ENCODE data around the gene PIK3C2A.
"Not testable (repeated sequence)": the region's sequence is repeated elsewhere in the genome, so short reads cannot be mapped to it uniquely, and the experiment has no call there.

Gene PIK3C2A, protein sequence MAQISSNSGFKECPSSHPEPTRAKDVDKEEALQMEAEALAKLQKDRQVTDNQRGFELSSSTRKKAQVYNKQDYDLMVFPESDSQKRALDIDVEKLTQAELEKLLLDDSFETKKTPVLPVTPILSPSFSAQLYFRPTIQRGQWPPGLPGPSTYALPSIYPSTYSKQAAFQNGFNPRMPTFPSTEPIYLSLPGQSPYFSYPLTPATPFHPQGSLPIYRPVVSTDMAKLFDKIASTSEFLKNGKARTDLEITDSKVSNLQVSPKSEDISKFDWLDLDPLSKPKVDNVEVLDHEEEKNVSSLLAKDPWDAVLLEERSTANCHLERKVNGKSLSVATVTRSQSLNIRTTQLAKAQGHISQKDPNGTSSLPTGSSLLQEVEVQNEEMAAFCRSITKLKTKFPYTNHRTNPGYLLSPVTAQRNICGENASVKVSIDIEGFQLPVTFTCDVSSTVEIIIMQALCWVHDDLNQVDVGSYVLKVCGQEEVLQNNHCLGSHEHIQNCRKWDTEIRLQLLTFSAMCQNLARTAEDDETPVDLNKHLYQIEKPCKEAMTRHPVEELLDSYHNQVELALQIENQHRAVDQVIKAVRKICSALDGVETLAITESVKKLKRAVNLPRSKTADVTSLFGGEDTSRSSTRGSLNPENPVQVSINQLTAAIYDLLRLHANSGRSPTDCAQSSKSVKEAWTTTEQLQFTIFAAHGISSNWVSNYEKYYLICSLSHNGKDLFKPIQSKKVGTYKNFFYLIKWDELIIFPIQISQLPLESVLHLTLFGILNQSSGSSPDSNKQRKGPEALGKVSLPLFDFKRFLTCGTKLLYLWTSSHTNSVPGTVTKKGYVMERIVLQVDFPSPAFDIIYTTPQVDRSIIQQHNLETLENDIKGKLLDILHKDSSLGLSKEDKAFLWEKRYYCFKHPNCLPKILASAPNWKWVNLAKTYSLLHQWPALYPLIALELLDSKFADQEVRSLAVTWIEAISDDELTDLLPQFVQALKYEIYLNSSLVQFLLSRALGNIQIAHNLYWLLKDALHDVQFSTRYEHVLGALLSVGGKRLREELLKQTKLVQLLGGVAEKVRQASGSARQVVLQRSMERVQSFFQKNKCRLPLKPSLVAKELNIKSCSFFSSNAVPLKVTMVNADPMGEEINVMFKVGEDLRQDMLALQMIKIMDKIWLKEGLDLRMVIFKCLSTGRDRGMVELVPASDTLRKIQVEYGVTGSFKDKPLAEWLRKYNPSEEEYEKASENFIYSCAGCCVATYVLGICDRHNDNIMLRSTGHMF (N-terminal part only)

DNA sequence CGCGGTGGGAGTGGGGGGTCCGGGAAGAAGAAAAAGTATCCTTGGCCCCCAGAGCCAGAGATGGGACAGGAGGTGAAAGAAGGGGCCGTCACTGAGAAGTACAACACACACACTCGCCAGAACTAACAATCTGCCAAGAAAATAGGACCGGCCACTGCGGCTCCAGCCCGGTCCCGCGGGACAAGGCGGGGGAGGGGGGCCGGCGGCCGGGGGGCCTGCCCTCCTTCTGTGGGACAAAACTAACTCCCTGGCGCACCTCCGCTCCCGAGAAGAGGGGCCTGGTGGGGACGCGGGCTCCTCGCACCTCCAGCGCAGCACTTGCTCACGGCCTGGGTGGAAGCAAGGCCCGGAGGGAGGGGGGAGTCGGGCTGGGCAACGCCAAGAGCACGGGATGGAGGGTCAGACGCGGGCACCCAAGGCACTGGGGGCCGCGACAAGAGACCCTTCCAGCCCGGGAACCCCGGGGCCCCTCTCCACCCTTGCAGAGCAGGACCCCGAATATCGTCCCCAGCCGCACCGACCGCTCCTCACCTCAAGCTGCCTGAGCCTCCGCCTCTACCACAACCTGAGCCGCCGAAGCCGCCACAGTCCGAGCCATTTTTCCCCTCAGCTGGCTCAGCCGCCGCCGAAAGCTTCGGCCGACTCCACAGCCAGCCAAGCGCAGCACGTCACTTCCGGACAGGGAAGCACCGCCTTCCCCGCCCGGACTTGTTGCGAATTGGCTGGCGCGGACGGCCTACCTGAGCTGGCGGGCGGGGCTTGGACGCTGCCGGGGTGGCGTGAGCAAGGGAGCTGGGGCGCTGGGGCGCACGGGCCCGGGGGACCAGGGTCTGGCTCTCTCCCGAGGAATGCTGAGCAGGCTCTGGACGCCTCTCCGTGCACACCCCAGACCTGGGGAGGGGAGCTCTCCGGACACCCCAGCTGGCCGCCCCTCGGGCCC, at the start of gene PIK3C2A:
TSS of gene PIK3C2A (minus strand) at position 670 of the 940 bp plus-strand sequence. CDS start 38,245 bp downstream, outside the sequence.
- DNase-seq: peak; percentile 90 to 95

GRCh38 chr11:17257196-17257595, 49.4 kb upstream of the PIK3C2A start:
- no peak for DNase-seq

GRCh38 chr11:17256512-17256911, 48.7 kb upstream of the PIK3C2A start:
- no peak for DNase-seq

DNA sequence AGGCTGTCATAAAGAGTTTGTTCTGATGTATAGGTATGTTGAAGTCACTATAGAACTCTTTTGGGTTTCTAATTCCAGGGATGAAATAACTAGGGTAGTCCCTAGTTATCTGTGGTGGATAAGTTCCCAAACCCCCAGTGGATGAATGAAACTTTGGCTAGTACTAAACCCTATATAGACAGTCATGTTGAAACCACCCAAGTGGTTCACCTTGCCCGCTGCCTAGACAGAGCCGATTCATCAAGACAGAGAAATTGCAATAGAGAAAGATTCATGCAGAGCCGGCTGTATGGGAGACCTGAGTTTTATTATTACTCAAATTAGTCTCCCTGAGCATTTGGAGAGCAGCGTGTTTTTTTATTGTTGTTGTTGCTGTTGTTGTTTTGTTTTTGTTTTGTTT, 44.9 kb upstream of the PIK3C2A start:
- DNase-seq: no peak

DNA sequence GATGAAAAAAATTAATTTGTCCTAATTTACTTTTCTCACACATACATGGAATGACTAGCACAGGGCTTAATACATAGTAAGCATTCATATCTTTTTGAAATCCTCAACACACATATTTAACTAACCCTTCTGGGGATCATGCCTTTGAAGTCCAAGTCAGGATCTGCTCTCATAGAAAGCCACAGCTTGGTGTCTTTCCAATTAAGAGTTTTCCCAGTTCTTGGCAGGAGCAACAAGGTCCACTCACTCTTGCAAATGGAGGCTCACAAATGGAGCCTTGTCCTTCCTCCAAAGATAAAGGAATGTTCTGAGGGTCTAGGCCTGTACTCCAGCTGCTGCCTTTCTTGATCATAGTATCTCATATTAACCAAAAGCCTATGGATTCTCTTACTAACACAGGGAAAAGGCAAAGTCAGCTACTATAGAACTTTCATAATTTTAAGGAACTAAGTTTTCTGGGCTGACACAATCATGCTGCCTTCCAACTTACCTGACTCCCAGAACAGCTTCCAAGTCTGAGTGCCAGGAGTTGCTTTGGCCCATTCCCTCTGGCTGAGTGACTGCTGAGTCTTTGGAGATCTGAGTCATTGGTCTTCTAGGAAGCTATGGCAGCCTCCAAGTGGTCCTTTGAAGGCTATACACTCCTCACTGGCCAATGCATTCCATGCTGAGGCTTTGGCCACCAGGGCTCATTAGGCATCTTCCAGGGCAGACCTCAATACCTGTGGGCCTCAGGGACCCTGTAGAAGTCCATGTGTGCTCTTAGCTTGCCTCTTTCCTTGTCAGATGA, 43.0 kb upstream of the PIK3C2A start:
- no peak for DNase-seq

GRCh38 chr11:17244046-17244445, 36.3 kb upstream of the PIK3C2A start:
- DNase-seq: no peak

- DNase-seq: not testable (repeated sequence)
Observed at GRCh38 chr11:17242954-17243353, 35.2 kb upstream of the PIK3C2A start.

DNA sequence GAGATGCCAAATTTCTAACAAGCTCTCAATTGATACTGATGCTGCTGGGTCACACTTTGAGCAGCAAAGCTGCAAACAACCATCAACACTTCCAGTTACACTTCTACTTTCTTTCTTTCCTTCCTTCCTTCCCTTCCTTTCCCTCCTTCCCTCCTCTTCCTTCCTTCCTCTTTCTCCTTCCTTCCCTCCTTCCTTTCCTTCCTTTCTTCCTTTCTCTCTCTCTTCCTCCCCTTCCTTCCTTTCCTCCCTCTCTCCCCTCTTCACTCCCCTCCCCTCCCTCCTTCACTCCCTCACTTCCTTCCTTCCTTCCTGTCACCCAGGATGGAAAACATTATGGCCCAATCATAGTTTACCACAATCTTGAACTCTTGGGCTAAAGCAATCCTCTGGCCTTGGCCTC, 33.0 kb upstream of the PIK3C2A start:
- no peak for DNase-seq

DNA sequence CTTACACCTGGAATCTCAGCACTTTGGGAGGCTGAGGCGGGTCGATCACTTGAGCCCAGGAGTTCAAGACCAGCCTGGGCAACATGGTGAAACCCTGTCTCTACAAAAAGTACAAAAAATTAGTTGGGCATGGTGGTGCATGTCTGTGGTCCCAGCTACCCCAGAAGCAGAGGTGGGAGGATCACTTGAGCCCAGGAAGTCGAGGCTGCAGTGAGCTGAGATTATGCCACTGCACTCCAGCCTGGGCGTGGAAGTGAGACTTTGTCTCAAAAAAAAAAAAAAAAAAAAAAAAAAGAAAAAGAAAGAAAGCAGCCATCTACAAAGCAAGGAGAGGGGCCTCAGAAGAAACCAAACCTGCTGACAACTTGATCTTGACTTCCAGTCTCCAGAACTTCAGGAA, 32.1 kb upstream of the PIK3C2A start:
- DNase-seq: not testable (repeated sequence)

GRCh38 chr11:17238377-17238776, 30.6 kb upstream of the PIK3C2A start:
- no peak for DNase-seq

DNA sequence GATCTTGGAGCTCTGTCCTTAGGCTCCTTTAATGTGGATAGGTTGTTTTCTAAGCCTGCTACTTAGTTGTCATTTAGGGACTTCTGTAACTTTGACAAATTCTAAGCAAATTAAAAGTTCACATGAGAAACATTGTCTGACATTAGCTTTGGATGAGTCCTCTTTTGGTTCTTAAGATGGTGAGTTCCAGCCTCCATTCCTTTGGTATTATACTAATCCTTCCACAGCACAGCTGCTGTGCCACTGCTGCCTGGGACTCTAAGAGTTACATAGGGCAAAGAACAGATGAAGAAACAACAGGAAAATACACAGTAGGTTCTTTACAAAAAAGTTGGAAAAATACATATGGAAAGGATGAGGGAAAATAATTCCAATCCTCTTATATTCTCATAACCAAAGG, 25.3 kb upstream of the PIK3C2A start:
- no peak for DNase-seq

GRCh38 chr11:17230867-17231851, 23.4 kb upstream of the PIK3C2A start:
- DNase-seq: no peak

GRCh38 chr11:17229481-17230152, 21.8 kb upstream of the PIK3C2A start:
- DNase-seq: no peak

- not testable (repeated sequence) for DNase-seq
Observed at GRCh38 chr11:17228186-17228925, 20.6 kb upstream of the PIK3C2A start.

GRCh38 chr11:17224727-17225126, 16.9 kb upstream of the PIK3C2A start:
- no peak for DNase-seq

DNA sequence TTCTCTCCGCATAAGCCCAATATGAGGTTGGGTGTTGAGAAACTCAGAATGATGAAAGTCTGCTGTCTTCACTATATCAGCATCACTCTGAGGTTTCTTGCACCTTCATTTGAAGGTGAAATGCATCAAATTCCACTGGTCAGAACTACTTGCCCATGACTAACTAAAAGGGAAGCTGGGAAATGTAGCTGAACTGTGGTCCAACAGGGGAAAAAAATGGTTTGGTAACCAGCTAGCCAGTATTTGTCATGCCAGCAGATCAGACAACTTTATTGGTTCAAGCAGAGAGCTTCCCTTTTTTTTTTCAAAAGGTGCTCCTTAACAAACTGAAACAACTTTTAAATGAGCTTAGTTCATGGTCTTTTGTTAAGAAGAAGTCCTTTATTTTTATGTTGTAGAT, 14.2 kb upstream of the PIK3C2A start:
- no peak for DNase-seq

DNA sequence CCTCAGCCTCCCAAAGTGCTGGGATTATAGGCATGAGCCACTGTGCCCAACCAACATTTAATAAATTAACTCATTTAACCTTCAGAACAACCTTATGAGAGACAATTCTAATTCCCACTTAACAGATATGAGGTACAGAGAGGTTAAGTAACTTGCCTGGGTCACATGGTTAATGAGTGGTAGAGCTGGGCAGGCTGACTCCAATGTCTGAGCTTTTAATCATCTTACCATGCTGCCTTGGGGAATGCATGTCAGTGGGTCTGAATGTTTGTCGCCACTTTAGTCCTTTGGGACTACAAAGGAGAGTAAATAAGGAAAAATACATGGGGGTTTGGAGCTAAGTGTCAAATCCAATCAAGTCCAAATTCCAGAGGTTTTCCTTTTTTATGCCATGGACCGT, 11.2 kb upstream of the PIK3C2A start:
- DNase-seq: no peak

DNA sequence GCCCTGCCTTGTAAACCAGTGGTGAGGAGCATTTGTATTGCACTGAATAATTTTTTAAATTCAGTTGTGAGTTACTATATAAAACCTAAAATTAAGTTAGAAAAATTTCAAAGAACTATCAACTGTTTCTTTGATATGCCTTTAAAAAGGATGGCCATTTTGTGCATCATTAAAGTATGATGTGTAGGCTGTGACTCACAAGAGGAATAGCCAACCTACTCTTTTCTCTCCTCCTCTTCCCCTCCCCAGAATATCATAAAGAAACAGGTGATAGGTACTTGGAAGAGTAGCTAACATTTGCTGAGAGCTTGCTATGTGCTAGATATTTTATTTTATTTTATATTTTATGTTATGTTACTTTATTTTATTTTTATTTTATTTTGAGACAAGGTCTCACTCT, 10.6 kb upstream of the PIK3C2A start:
- DNase-seq: no peak
